HG02970 (cell line): Measurements from ENCODE around the gene RAMP3.
"Not testable (repeated sequence)": the region's sequence is repeated elsewhere in the genome, so short reads cannot be mapped to it uniquely, and the experiment has no call there.

Source experiments
- ATAC-seq: cut with Tn5 transposase; IDR thresholded peaks from one replicate; pipeline ENCODE4 v1.9.1; 2021; ENCODE audit warnings: mild to moderate bottlenecking, moderate library complexity, moderate number of reproducible peaks; ENCODE audit not compliant: unreplicated experiment, low FRiP score

RAMP3 gene

GRCh38 chr7:45130910-45131309 lies 26.7 kb upstream of the RAMP3 start:
- no peak for ATAC-seq

GRCh38 chr7:45131891-45132290 lies 25.7 kb upstream of the RAMP3 start:
- ATAC-seq, result no peak

DNA sequence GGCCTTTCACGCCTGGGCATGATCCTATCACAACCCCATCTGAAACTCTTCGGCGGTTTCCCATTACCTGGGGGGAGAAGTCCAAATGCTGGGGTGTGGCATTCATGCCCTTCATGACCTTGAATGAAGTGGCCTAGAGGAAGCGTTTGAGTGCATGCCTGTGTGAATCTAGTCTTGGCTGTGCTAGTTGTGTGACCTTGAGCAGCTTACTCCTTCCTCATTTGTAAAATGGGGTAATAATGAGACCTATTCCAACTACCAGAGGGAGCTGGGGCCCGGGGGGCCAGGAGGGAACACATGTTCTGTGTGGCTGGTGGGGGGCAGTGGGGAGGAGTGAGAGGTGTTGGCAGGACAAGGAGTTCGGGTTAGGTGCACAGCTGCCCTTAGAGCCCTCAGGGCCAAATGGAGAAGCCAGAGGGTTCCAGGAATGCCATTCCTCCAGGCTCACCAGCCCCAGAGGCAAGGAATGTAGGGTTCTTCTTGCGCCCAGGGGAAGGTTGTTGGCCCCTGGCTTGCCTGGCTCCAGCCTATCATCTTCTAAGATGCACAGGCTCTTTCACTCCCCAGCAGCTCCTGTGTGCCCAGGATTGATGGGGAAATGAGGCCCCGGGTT lies 24.8 kb upstream of the RAMP3 start:
- ATAC-seq, result no peak

DNA sequence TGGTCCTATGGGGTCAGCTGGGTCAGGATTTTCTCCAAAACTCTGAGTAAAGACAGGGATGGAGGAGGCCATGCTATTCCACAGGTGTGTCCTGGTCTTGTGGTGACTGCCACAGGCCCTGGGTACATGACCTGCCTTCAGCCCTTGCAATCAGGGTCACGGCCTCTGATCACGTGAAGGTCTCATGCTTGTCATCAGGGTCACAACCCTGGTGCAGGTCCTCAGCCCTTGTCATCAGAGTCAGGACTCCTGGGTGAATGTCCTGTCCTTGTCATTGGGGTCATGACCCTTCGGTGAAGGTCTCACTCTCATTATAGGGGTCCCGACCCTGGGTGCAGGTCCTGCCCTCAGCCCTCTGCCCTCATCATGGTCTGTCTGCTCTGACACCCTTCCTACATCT lies 24.2 kb upstream of the RAMP3 start:
- ATAC-seq, result no peak

DNA sequence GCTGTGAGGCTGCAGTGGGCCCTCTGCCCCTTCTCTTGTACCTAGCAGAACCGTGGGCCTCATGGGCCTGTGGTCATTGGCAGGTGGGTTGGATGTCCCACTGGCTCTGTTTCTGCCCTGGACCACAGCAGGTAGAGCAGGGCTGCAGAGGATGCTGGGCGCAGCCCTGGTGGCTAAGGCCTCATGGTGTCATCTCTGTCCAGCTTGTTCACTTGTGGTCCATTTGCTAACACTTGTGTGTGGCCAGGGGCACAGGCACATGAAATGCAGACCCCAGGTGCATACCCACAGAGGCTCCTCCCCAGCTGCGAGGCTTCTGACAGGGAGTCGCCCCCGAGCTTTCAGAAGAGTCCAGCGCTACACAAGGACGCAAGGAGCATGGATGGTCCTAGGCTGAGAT lies 23.7 kb upstream of the RAMP3 start:
- no peak for ATAC-seq

DNA sequence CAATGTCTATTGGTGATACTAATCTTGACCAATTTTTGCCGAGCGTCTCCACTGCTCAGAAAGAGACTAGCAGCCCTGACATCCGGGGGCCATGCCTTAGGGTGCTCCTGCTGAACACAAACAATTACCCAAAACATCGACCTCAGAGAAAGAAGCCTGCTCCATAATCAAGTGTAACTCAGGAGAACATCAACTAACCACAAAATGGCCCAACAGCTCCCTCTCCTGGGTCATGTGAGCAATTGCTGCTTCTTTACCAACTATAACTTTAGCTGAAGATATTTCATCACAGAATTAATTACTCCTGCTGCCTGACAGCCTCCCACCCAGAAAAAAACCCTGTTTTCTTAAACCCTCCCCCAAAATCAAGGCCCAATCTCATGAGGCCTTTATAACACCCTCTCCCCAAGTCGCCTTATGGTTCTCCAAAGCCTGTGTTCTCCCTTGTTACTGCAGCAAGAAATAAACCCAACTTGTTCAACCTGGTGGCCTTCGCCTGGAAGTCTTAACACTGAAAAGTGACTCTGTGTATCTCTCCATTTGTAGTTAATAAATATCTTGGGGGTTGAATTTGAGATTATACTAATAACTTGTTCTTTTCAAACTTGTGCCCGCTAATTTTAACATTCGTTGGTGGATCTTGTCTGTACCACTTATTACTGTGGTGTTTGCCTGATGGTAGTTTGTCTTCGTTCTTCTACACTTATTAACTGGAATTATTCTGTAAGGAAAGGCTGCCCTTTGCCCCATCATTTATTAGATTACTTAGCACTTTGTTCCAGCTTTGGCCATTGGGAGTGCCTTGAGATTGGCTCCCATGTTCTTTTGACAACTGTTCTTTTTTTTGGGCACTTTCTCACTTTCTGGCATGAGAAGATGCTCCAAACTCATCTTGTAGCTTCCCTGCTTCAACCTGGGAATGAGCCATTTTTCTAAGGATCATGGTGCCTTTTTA lies 21.2 kb upstream of the RAMP3 start:
- no peak for ATAC-seq

DNA sequence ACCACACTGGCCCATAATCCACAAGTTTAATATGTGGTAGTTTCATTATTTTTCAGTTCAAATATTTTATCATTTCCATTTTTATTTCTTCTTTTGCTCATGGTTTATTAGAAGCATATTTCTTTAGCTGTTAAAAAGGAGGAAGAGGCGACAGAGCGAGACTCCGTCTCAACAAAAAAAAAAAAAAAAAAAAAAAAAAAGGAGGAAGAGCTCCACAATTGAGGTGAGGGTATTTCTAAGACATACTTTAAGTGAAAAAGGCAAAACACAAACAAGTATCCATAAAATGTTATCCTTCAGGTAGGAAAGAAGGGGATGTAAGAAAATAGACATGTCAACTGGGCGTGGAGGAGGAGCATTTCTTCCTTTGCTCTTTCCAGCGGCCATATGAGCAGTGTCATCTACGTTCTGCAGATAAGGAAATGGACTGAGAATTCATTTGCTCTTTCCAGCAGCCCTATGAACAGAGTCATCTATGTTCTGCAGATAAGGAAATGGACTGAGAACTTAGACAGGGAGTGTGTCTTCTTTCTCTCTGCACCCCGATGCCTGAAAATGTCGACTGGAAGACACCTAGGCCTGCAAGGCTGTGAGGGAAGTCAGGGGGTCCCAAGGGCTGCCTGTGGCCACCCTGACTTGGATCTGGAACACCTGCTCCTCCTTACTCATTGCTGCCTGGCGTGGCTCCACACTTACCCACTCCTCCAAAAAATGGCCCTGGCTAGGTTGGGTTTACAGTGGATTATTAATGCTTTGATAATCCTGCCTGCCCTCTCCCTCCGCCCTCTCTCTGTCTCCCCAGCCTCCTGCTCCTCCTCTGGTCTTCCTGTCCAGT lies 18.9 kb upstream of the RAMP3 start:
- ATAC-seq, result no peak

- ATAC-seq, result no peak
Observed at GRCh38 chr7:45140827-45141226, 16.8 kb upstream of the RAMP3 start.

DNA sequence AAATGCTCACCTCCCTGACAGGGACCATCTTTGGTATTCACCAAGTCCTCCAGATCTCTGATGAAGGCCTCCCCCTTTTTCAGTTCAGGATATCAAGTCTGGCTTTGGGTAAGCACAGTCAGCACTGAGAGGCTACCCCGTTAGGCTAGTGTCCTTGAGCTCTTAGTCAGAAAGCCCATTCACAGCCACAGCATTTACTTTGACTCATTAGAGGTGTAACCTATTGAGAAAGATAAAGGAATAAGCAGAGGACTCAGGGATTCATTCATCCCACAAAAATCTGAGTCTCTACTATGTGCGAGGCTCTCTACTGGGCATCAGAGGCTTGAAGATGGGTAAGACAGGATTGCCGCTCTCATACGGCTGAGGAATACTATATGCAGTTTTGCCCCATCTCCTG lies 14.0 kb upstream of the RAMP3 start:
- no peak for ATAC-seq

DNA sequence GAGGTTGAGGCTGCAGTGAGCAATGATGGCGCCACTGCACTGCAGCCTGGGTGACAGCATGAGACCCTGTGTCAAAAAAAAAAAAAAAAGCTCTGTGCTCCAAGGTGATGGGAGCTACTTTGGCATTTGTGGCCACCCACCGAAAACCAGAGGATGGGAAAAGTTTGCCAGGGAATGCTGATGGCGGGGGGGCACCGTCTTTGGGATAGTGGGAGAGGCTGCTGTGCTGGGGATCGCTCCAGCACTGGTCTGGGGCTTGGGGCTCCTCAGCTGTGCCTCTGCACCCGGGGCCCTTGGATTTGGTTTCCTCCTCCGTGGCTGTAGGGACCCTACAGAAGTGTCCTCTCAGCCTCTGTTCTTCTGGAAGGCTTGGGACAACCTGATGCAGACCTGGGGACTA lies 11.7 kb upstream of the RAMP3 start:
- ATAC-seq, result no peak

- ATAC-seq, result no peak
Observed at GRCh38 chr7:45146531-45147379, 10.8 kb upstream of the RAMP3 start.

GRCh38 chr7:45147858-45148652 lies 9.5 kb upstream of the RAMP3 start:
- no peak for ATAC-seq

DNA sequence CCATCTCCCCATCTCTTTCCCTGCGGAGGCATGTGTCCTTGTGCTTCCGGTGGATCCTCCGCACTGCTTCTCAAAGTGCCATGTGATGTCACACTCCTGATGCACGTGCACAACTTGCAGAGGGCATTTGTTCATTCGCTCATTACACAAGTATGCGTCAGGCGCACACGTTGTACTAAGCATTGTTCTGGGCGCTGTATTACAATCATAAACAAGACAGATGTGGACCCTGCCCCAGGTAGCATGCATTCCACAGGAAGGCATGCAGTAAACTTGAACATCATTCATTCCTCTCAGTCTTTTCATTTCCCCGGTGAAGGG lies 9.0 kb upstream of the RAMP3 start:
- no peak for ATAC-seq

- ATAC-seq, result no peak
Observed at GRCh38 chr7:45149606-45150005, 8.0 kb upstream of the RAMP3 start.

DNA sequence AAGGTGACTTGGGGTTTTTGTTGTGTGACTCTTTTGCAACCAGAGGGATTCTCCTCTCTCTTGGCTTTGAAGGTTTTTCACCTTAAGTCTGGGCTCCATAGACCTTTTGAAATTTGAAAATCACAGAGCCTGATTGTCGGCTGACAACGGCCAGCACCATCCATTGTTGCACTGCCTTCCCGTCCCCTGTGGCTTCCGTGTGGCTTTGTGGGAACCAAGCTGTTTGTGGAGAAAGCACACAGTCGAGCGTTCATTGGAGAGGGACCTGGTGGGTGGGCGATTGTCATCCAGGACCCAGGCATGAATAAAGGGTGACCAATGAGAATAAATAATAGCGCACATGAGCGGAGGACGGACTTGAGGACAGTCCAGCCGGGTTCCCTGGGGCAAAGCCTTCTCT lies 7.4 kb upstream of the RAMP3 start:
- no peak for ATAC-seq

GRCh38 chr7:45151131-45151684 lies 6.4 kb upstream of the RAMP3 start:
- no peak for ATAC-seq

GRCh38 chr7:45151967-45152366 lies 5.6 kb upstream of the RAMP3 start:
- no peak for ATAC-seq

DNA sequence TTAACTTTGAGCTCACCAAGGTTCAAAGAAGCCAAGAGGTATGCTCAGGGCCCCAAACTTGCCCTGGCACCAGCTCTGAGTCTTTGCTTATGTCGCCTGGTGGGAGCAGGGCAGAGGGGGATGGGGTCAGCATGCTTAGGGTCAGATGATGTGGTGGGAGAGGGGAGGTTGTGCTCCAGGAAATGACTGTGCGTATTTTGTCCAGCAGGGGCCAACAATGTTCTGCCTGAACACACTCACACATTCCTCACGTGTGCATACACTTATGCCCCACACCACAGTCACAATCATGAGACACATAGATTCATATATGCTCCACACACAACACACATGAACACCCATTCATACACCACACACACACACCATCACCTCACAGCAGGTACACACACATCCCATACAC lies 4.4 kb upstream of the RAMP3 start:
- no peak for ATAC-seq

DNA sequence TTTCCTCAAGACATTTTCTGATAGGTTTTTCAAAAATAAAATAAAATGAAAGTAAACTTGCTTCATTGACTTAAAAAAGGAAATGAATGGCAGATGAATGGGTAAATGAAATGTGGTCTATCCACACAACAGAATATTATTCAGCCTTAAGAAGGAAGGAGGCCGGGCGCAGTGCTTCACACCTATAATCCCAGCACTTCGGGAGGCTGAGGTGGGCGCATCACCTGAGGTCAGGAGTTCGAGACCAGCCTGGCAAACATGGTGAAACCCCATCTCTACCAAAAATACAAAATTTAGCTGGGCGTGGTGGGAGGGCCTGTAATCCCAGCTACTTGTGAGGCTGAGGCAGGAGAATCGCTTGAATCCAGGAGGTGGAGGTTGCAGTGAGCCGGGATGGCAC lies 3.7 kb upstream of the RAMP3 start:
- not testable (repeated sequence) for ATAC-seq
